H9 (cell line): ENCODE measurements around the gene FRAS1. TPM values are rescaled to one million over a fixed set of nuclear protein-coding genes. Genes with fewer than 3 reads are reported as not detected.

Source experiments
- DNase-seq: peaks from one replicate; pipeline ENCODE4 v3.0.0-alpha.2; 2017
- H2AFZ ChIP-seq: one replicate; pipeline ENCODE4 v1.6.1; 2013; ENCODE audit warnings: mild to moderate bottlenecking, low read length, control low read depth, moderate library complexity
- H2AK5ac ChIP-seq: 2 replicates; pipeline ENCODE4 v1.6.1; 2013; ENCODE audit warnings: low read length, control low read depth, mixed read lengths; ENCODE audit not compliant: insufficient read length
- H2BK120ac ChIP-seq: one replicate; pipeline ENCODE4 v1.6.1; 2013; ENCODE audit warnings: low read depth, mild to moderate bottlenecking, low read length, control low read depth, inconsistent platforms; ENCODE audit not compliant: poor library complexity, severe bottlenecking
- H2BK12ac ChIP-seq: 2 replicates; pipeline ENCODE4 v1.6.1; 2013; ENCODE audit warnings: low read length, control low read depth, mixed read lengths, low read depth; ENCODE audit not compliant: insufficient read length
- H2BK15ac ChIP-seq: 2 replicates; pipeline ENCODE4 v1.6.1; 2013; ENCODE audit warnings: low read depth, low read length, control low read depth
- H2BK20ac ChIP-seq: one replicate; pipeline ENCODE4 v1.6.1; 2013; ENCODE audit warnings: low read depth, mild to moderate bottlenecking, low read length, control low read depth, inconsistent platforms; ENCODE audit not compliant: poor library complexity, severe bottlenecking
- H2BK5ac ChIP-seq: 2 replicates; pipeline ENCODE4 v1.6.1; 2013; ENCODE audit warnings: low read length, control low read depth, mixed read lengths; ENCODE audit not compliant: insufficient read length
- H3K14ac ChIP-seq: 2 replicates; pipeline ENCODE4 v1.6.1; 2013; ENCODE audit warnings: low read length, control low read depth; ENCODE audit not compliant: insufficient read depth
- H3K18ac ChIP-seq: 2 replicates; pipeline ENCODE4 v1.6.1; 2013; ENCODE audit warnings: low read depth, mild to moderate bottlenecking, mixed read lengths, low read length, control low read depth; ENCODE audit not compliant: insufficient read length
- H3K23ac ChIP-seq: 2 replicates; pipeline ENCODE4 v1.6.1; 2013; ENCODE audit warnings: low read length, control low read depth, mixed read lengths, low read depth; ENCODE audit not compliant: insufficient read length
- H3K23me2 ChIP-seq: 2 replicates; pipeline ENCODE4 v1.6.1; 2013; ENCODE audit warnings: low read depth, mild to moderate bottlenecking, mixed read lengths, low read length, control low read depth; ENCODE audit not compliant: insufficient read length, poor library complexity, severe bottlenecking
- H3K27ac ChIP-seq: 2 replicates; pipeline ENCODE4 v1.5.1; 2013; ENCODE audit warnings: low read length, control low read depth, mixed read lengths, low read depth; ENCODE audit not compliant: insufficient read length
- H3K27me3 ChIP-seq: 2 replicates; pipeline ENCODE4 v1.6.1; 2013; ENCODE audit warnings: low read length, control low read depth, inconsistent platforms; ENCODE audit not compliant: insufficient read depth
- H3K4ac ChIP-seq: 2 replicates; pipeline ENCODE4 v1.6.1; 2013; ENCODE audit warnings: low read depth, mild to moderate bottlenecking, control low read depth, inconsistent platforms, low read length, moderate library complexity
- H3K4me1 ChIP-seq: 2 replicates; pipeline ENCODE4 v1.6.1; 2013; ENCODE audit warnings: low read length, control low read depth, inconsistent platforms; ENCODE audit not compliant: insufficient read depth
- H3K4me2 ChIP-seq: 2 replicates; pipeline ENCODE4 v1.6.1; 2013; ENCODE audit warnings: low read length, control low read depth, mixed read lengths; ENCODE audit not compliant: insufficient read length, insufficient read depth
- H3K56ac ChIP-seq: 2 replicates; pipeline ENCODE4 v1.6.1; 2013; ENCODE audit warnings: low read depth, mild to moderate bottlenecking, mixed read lengths, low read length, control low read depth; ENCODE audit not compliant: insufficient read length
- H3K79me1 ChIP-seq: 2 replicates; pipeline ENCODE4 v1.6.1; 2013; ENCODE audit warnings: low read depth, mild to moderate bottlenecking, moderate library complexity, low read length, control low read depth, inconsistent platforms; ENCODE audit not compliant: insufficient read depth, poor library complexity, severe bottlenecking
- H3K79me2 ChIP-seq: 2 replicates; pipeline ENCODE4 v1.6.1; 2013; ENCODE audit warnings: low read length, control low read depth, inconsistent platforms; ENCODE audit not compliant: insufficient read depth
- H3K9ac ChIP-seq: 2 replicates; pipeline ENCODE4 v1.6.1; 2013; ENCODE audit warnings: low read length, control low read depth, mixed read lengths; ENCODE audit not compliant: insufficient read length; ENCODE audit errors: extremely low read depth
- H3K9me3 ChIP-seq: one replicate; pipeline ENCODE4 v1.6.1; 2013; ENCODE audit warnings: low read depth, low read length, inconsistent platforms; ENCODE audit not compliant: control insufficient read depth
- H3T11ph ChIP-seq: one replicate; pipeline ENCODE4 v1.6.1; 2013; ENCODE audit warnings: mild to moderate bottlenecking, low read length, control low read depth, inconsistent platforms
- H4K20me1 ChIP-seq: one replicate; pipeline ENCODE4 v1.6.1; 2013; ENCODE audit not compliant: control insufficient read depth, insufficient read length, insufficient read depth
- H4K5ac ChIP-seq: 2 replicates; pipeline ENCODE4 v1.6.1; 2013; ENCODE audit warnings: low read depth, mild to moderate bottlenecking, mixed read lengths, low read length, control low read depth; ENCODE audit not compliant: insufficient read length
- H4K8ac ChIP-seq: replicated peaks from 2 replicates; pipeline ENCODE4 v1.6.1; 2013; ENCODE audit warnings: low read length, control low read depth, mixed read lengths, low read depth; ENCODE audit not compliant: insufficient read length
- H4K91ac ChIP-seq: 2 replicates; pipeline ENCODE4 v1.6.1; 2013; ENCODE audit warnings: low read depth, mild to moderate bottlenecking, moderate library complexity, mixed read lengths, low read length, control low read depth; ENCODE audit not compliant: insufficient read length
- H3K27ac Mint-ChIP-seq, 3 experiments: 2 replicates in 2 of 3; 3 replicates in 1 of 3; pipeline ENCODE4 v1.8.0; 2020 to 2021; ENCODE audit warnings: mixed read lengths in 3 of 3, mild to moderate bottlenecking in 1 of 3, moderate library complexity in 1 of 3
- H3K27me3 Mint-ChIP-seq: 2 replicates; pipeline ENCODE4 v1.8.0; 2021; ENCODE audit warnings: low read depth, mild to moderate bottlenecking, moderate library complexity, mixed read lengths
- H3K36me3 Mint-ChIP-seq, 3 experiments: 2 replicates in 2 of 3; 3 replicates in 1 of 3; pipeline ENCODE4 v1.8.0; 2020 to 2021; ENCODE audit warnings: low read depth in 3 of 3, mixed read lengths in 3 of 3; ENCODE audit not compliant: insufficient read depth in 1 of 3
- H3K4me1 Mint-ChIP-seq, 2 experiments: 2 replicates each; pipeline ENCODE4 v1.8.0; 2020; ENCODE audit warnings: mixed read lengths in 2 of 2
- H3K4me3 Mint-ChIP-seq, 2 experiments: 2 replicates in 1 of 2; 3 replicates in 1 of 2; pipeline ENCODE4 v1.8.0; 2020 to 2021; ENCODE audit warnings: mild to moderate bottlenecking in 2 of 2, mixed read lengths in 2 of 2, moderate library complexity in 1 of 2
- H3K9me3 Mint-ChIP-seq, 2 experiments: 2 replicates in 1 of 2; 3 replicates in 1 of 2; pipeline ENCODE4 v1.8.0; 2020; ENCODE audit warnings: mild to moderate bottlenecking in 2 of 2, mixed read lengths in 2 of 2, moderate library complexity in 1 of 2
- total RNA-seq: library from RNA; stranded (reverse); gene quantifications from 2 replicates; pipeline ENCODE4 v1.2.1, GENCODE V29; 2021
- TF ChIP-seq, protein P1 (sequence below): fragments of 200-600 bp; sonication (generic); conservative IDR thresholded peaks from 3 replicates; pipeline ENCODE4 v1.8.0; 2021; ENCODE audit warnings: antibody characterized with exemption, mild to moderate bottlenecking

The FRAS1 gene
- total RNA-seq, 1 experiment from 2014 or later = 58.5 TPM

DNA sequence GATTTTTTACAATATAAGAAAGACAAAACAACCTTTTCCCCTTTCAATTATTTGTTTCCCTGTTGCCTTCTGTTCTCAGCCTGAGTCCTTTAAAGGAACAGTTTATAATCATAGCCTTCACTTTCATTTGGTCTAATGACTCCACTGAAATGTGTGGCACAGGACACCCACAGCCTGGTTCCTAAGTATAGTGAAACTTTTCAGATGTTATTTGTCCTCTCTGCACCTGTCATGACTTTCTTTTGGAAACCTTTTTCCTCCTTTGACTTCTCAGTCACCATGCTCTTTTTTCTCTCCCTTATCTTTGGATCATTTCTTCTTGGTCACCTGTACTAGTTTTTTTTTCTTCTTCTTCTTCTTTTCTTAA lies 256.6 kb downstream of the FRAS1 start:
- H3K36me3 Mint-ChIP-seq = peaks cover 37 to 55% (median 46%) of the 10 kb centered on the region in 3 experiments; a peak in 6 of 7 replicates
- Histone ChIP-seq H3K79me2 (no peaks in the 10 kb centered on the region), H2AFZ (no peak overlapping the region), H2BK5ac (no peak overlapping the region), H3K4ac (no peak overlapping the region), H3K27ac (no peak overlapping the region), H3K23me2 (no peaks in the 10 kb centered on the region), H3K27me3 (no peaks in the 10 kb centered on the region), H3K79me1 (no peaks in the 10 kb centered on the region), H3K4me1 (peaks cover 5% of the 10 kb centered on the region; the same call in 1 of the 2 replicates), H2AK5ac (no peak overlapping the region), H3K14ac (no peak overlapping the region), H2BK120ac (no peak overlapping the region), H3K9me3 (no peaks in the 10 kb centered on the region), H2BK15ac (no peak overlapping the region), H3K9ac (no peak overlapping the region), H2BK20ac (no peak overlapping the region), H3K56ac (no peak overlapping the region), H2BK12ac (no peak overlapping the region), H3T11ph (no peak overlapping the region), H3K4me2 (no peak overlapping the region), H4K8ac (no peak overlapping the region), H4K5ac (no peak overlapping the region), H3K23ac (no peak overlapping the region), H3K18ac (no peak overlapping the region), H4K91ac (no peak overlapping the region), H4K20me1 (no peaks in the 10 kb centered on the region)
- TF ChIP-seq, protein P1, sequence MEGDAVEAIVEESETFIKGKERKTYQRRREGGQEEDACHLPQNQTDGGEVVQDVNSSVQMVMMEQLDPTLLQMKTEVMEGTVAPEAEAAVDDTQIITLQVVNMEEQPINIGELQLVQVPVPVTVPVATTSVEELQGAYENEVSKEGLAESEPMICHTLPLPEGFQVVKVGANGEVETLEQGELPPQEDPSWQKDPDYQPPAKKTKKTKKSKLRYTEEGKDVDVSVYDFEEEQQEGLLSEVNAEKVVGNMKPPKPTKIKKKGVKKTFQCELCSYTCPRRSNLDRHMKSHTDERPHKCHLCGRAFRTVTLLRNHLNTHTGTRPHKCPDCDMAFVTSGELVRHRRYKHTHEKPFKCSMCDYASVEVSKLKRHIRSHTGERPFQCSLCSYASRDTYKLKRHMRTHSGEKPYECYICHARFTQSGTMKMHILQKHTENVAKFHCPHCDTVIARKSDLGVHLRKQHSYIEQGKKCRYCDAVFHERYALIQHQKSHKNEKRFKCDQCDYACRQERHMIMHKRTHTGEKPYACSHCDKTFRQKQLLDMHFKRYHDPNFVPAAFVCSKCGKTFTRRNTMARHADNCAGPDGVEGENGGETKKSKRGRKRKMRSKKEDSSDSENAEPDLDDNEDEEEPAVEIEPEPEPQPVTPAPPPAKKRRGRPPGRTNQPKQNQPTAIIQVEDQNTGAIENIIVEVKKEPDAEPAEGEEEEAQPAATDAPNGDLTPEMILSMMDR = no peak
- H3K4me3 Mint-ChIP-seq = no peak overlapping the region
- no peaks in the 10 kb centered on the region; the same call in 1 of the 2 replicates for H3K27me3 Mint-ChIP-seq
- DNase-seq = no peak
- peaks cover 30 to 42% of the 10 kb centered on the region in 2 experiments for H3K4me1 Mint-ChIP-seq
- H3K27ac Mint-ChIP-seq = peak overlapping the region in 1 of 3 experiments; percentile 0; a peak in 1 of 7 replicates
- H3K9me3 Mint-ChIP-seq = no peaks in the 10 kb centered on the region
